Neuronal stem cell (in vitro differentiated cells): ENCODE data around the gene CPNE4.
A peak's percentile ranks its signal among the peaks of the same experiment; 100 is the strongest.

ENCODE experiments used
- DNase-seq: peaks from one replicate; pipeline ENCODE4 v3.0.0-alpha.2; 2013; ENCODE audit warnings: low spot score
- H2AFZ ChIP-seq: one replicate; pipeline ENCODE4 v1.6.1; 2013; ENCODE audit warnings: mild to moderate bottlenecking, low read length, inconsistent platforms
- H2AK5ac ChIP-seq: 2 replicates; pipeline ENCODE4 v1.6.1; 2013; ENCODE audit warnings: low read depth, mild to moderate bottlenecking, inconsistent platforms, low read length, moderate library complexity, mixed read lengths
- H2BK120ac ChIP-seq: 2 replicates; pipeline ENCODE4 v1.6.1; 2013; ENCODE audit warnings: low read depth, mild to moderate bottlenecking, inconsistent platforms, low read length, moderate library complexity, mixed read lengths
- H2BK12ac ChIP-seq: one replicate; pipeline ENCODE4 v1.6.1; 2013; ENCODE audit warnings: low read length, inconsistent platforms
- H2BK15ac ChIP-seq: 2 replicates; pipeline ENCODE4 v1.6.1; 2013; ENCODE audit warnings: mild to moderate bottlenecking, low read length, inconsistent platforms, mixed read lengths
- H2BK5ac ChIP-seq: one replicate; pipeline ENCODE4 v1.6.1; 2013; ENCODE audit warnings: inconsistent platforms, mild to moderate bottlenecking, low read length, moderate library complexity
- H3K14ac ChIP-seq: one replicate; pipeline ENCODE4 v1.6.1; 2013; ENCODE audit warnings: low read length, inconsistent platforms
- H3K18ac ChIP-seq: 2 replicates; pipeline ENCODE4 v1.6.1; 2013; ENCODE audit warnings: low read length, inconsistent platforms
- H3K23ac ChIP-seq: 2 replicates; pipeline ENCODE4 v1.6.1; 2013; ENCODE audit warnings: low read depth, mild to moderate bottlenecking, mixed read lengths, low read length, inconsistent platforms; ENCODE audit not compliant: poor library complexity
- H3K27ac ChIP-seq: replicated peaks from 3 replicates; pipeline ENCODE4 v1.5.1; 2013; ENCODE audit warnings: low read length, inconsistent platforms
- H3K27me3 ChIP-seq, 3 experiments: 2 replicates each; pipeline ENCODE4 v1.6.1; 2013; ENCODE audit warnings: low read length in 3 of 3, mild to moderate bottlenecking in 2 of 3, inconsistent platforms in 1 of 3, low read depth in 1 of 3, mixed read lengths in 1 of 3, moderate library complexity in 1 of 3; ENCODE audit not compliant: control insufficient read depth in 3 of 3, insufficient read depth in 3 of 3
- H3K36me3 ChIP-seq, 2 donors: replicated peaks in 1 of 2; 2 replicates each; pipeline ENCODE4 v1.6.1; 2013; ENCODE audit warnings: low read length in 2 of 2; ENCODE audit not compliant: control insufficient read depth in 2 of 2, insufficient read depth in 2 of 2
- H3K4ac ChIP-seq: 2 replicates; pipeline ENCODE4 v1.6.1; 2013; ENCODE audit warnings: inconsistent platforms, mild to moderate bottlenecking, low read length, moderate library complexity
- H3K4me1 ChIP-seq, 2 donors: 1 replicate in 1 of 2; 2 replicates in 1 of 2; pipeline ENCODE4 v1.6.1; 2013; ENCODE audit warnings: low read length in 2 of 2, low read depth in 1 of 2; ENCODE audit not compliant: control insufficient read depth in 2 of 2, insufficient read depth in 1 of 2
- H3K4me2 ChIP-seq: one replicate; pipeline ENCODE4 v1.6.1; 2013; ENCODE audit warnings: mild to moderate bottlenecking, low read length, inconsistent platforms; ENCODE audit not compliant: insufficient read depth, poor library complexity, severe bottlenecking
- H3K4me3 ChIP-seq, 2 donors: 2 replicates each; pipeline ENCODE4 v1.5.1; 2013; ENCODE audit warnings: low read length in 2 of 2, mild to moderate bottlenecking in 2 of 2, inconsistent platforms in 1 of 2, moderate library complexity in 1 of 2
- H3K79me1 ChIP-seq: one replicate; pipeline ENCODE4 v1.6.1; 2013; ENCODE audit warnings: low read depth, mild to moderate bottlenecking, inconsistent platforms, low read length, moderate library complexity
- H3K9ac ChIP-seq: one replicate; pipeline ENCODE4 v1.6.1; 2013; ENCODE audit warnings: mild to moderate bottlenecking, low read depth, low read length, inconsistent platforms; ENCODE audit not compliant: poor library complexity
- H3K9me3 ChIP-seq, 2 donors: replicated peaks in 1 of 2; 2 replicates each; pipeline versions ENCODE3 to v1.6.1; 2013; ENCODE audit warnings: low read length in 2 of 2, mild to moderate bottlenecking in 2 of 2, inconsistent platforms in 1 of 2, low read depth in 1 of 2, mixed read lengths in 1 of 2, moderate library complexity in 1 of 2; ENCODE audit not compliant: control insufficient read depth in 2 of 2, insufficient read depth in 1 of 2
- H4K8ac ChIP-seq: one replicate; pipeline ENCODE4 v1.6.1; 2013; ENCODE audit warnings: low read depth, mild to moderate bottlenecking, inconsistent platforms, low read length, moderate library complexity
- H4K91ac ChIP-seq: one replicate; pipeline ENCODE4 v1.6.1; 2013; ENCODE audit warnings: low read length, low read depth, mild to moderate bottlenecking, inconsistent platforms; ENCODE audit not compliant: poor library complexity
- WGBS, 2 donors: extraction: QIAGEN DNeasy Blood & Tissue Kit; methylation state at CpG; one replicate each; pipeline ENCODE4 v1.1.7; 2013; ENCODE audit warnings: missing lambda C conversion rate in 2 of 2, mixed read lengths in 1 of 2; ENCODE audit not compliant: insufficient read length in 2 of 2, insufficient replicate concordance in 1 of 2; ENCODE audit errors: extremely low coverage in 2 of 2; 5-methylcytosine and 5-hydroxymethylcytosine counted together

Gene CPNE4

DNA sequence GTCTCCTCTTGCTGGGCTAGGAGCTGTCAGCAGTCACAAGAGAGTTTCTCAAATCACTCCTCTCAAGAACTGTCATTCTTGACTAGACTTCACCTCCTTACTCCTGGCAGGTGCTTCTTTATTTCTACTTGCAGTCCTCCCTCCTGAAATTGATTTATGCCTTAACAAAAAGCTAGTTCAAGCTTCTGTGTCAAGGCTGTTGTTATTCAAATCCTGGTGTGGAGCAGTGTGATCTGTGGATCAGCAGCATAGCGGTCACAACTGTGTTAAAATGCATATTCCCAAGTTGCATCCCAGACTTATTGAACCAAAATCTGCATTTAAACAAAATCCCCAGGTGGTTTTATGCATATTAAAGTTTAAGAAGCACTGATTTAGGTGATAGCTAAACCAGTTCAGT is 411.4 kb downstream of the CPNE4 start:
- Histone ChIP-seq H2BK15ac (no peak overlapping the region), H2BK120ac (no peak overlapping the region), H3K14ac (no peak overlapping the region)

GRCh38 chr3:131622726-131623125 is 412.1 kb downstream of the CPNE4 start:
- Histone ChIP-seq H3K14ac (no peak overlapping the region), H3K9me3 (no peaks in the 10 kb centered on the region), H3K23ac (no peak overlapping the region), H2BK15ac (no peak overlapping the region), H3K9ac (no peak overlapping the region), H4K8ac (no peak overlapping the region), H3K18ac (no peak overlapping the region), H2AK5ac (no peak overlapping the region), H3K4me2 (no peak overlapping the region), H4K91ac (no peak overlapping the region), H2AFZ (no peak overlapping the region), H3K36me3 (no peaks in the 10 kb centered on the region), H3K4me1 (peaks cover 0 to 4% of the 10 kb centered on the region in 2 donors), H3K27me3 (no peaks in the 10 kb centered on the region), H3K79me1 (no peaks in the 10 kb centered on the region), H3K4me3 (no peak overlapping the region), H3K4ac (no peak overlapping the region), H3K27ac (no peak overlapping the region), H2BK120ac (no peak overlapping the region), H2BK12ac (no peak overlapping the region), H2BK5ac (no peak overlapping the region)
- no peak for DNase-seq
- no CpG with 5 or more reads among the region's 5 CpGs for WGBS, 2 donors

More for the DNA sequence above, 411.4 kb downstream of the CPNE4 start:
- H4K91ac ChIP-seq = no peak overlapping the region
- H2AK5ac ChIP-seq = no peak overlapping the region
- no peak for DNase-seq
- no peak overlapping the region for H3K4me2 ChIP-seq
- H4K8ac ChIP-seq = no peak overlapping the region
- H3K9ac ChIP-seq = no peak overlapping the region
- H3K4ac ChIP-seq = no peak overlapping the region
- no peak overlapping the region for H3K18ac ChIP-seq
- peaks cover 0 to 4% of the 10 kb centered on the region in 2 donors for H3K4me1 ChIP-seq
- no peak overlapping the region for H2AFZ ChIP-seq
- no peak overlapping the region for H3K4me3 ChIP-seq
- H3K27ac ChIP-seq = no peak overlapping the region
- H2BK12ac ChIP-seq = no peak overlapping the region
- no peak overlapping the region for H2BK5ac ChIP-seq
- no peaks in the 10 kb centered on the region for H3K36me3 ChIP-seq
- no CpG with 5 or more reads among the region's 1 CpG for WGBS, 2 donors
- no peaks in the 10 kb centered on the region for H3K9me3 ChIP-seq
- no peak overlapping the region for H3K23ac ChIP-seq
- no peaks in the 10 kb centered on the region for H3K79me1 ChIP-seq
- H3K27me3 ChIP-seq = no peaks in the 10 kb centered on the region

DNA sequence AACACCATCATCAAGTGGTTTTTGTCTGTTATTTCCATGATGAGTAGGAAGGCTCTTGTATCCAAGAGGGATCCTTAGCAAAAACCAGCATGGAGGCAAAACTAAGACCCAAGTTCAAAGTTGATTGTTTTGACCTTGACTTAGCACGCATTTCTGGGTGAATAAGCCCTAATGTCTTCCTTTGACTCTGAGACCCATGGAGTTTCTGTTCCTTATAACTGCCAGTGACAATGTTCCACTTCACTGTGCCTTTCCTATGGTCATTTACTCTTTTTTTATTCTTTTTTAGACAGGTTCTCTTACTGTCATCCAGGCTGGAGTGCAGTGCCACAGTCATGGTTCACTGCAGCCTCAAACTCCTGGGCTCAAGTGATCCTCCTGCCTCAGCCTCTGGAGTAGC is 413.8 kb downstream of the CPNE4 start:
- no peak overlapping the region for H2AK5ac ChIP-seq
- H3K36me3 ChIP-seq = no peaks in the 10 kb centered on the region
- H3K4me3 ChIP-seq = no peak overlapping the region
- no peak overlapping the region for H2BK120ac ChIP-seq
- H3K4me2 ChIP-seq = no peak overlapping the region
- H3K27me3 ChIP-seq = no peaks in the 10 kb centered on the region
- no peak overlapping the region for H2BK12ac ChIP-seq
- no peaks in the 10 kb centered on the region for H3K9me3 ChIP-seq
- H2BK15ac ChIP-seq = no peak overlapping the region
- H2BK5ac ChIP-seq = no peak overlapping the region
- H3K18ac ChIP-seq = no peak overlapping the region
- no peak overlapping the region for H3K14ac ChIP-seq
- H3K9ac ChIP-seq = no peak overlapping the region
- H2AFZ ChIP-seq = no peak overlapping the region
- WGBS, 2 donors = no CpG with 5 or more reads among the region's 1 CpG
- no peak overlapping the region for H4K91ac ChIP-seq
- peaks cover 0 to 4% of the 10 kb centered on the region in 2 donors for H3K4me1 ChIP-seq
- no peak for DNase-seq
- H3K27ac ChIP-seq = no peak overlapping the region
- no peaks in the 10 kb centered on the region for H3K79me1 ChIP-seq
- no peak overlapping the region for H3K4ac ChIP-seq
- no peak overlapping the region for H3K23ac ChIP-seq
- H4K8ac ChIP-seq = no peak overlapping the region

- H3K27me3 ChIP-seq = no peaks in the 10 kb centered on the region
- H2BK12ac ChIP-seq = no peak overlapping the region
- H2BK15ac ChIP-seq = no peak overlapping the region
- H3K4me1 ChIP-seq = peaks cover 0 to 4% of the 10 kb centered on the region in 2 donors
- H3K9me3 ChIP-seq = no peaks in the 10 kb centered on the region
- peak; percentile 21 for DNase-seq
- no peak overlapping the region for H3K18ac ChIP-seq
- H2AK5ac ChIP-seq = no peak overlapping the region
- no peaks in the 10 kb centered on the region for H3K36me3 ChIP-seq
- no peak overlapping the region for H2BK5ac ChIP-seq
- no peak overlapping the region for H4K91ac ChIP-seq
- H2BK120ac ChIP-seq = no peak overlapping the region
- no peak overlapping the region for H3K4me2 ChIP-seq
- H3K9ac ChIP-seq = no peak overlapping the region
- no peaks in the 10 kb centered on the region for H3K79me1 ChIP-seq
- no CpG with 5 or more reads among the region's 2 CpGs for WGBS, 2 donors
- H3K14ac ChIP-seq = no peak overlapping the region
- no peak overlapping the region for H3K4me3 ChIP-seq
- no peak overlapping the region for H3K27ac ChIP-seq
- H2AFZ ChIP-seq = peak overlapping the region; percentile 17
- no peak overlapping the region for H4K8ac ChIP-seq
- H3K4ac ChIP-seq = no peak overlapping the region
- H3K23ac ChIP-seq = no peak overlapping the region
Observed at GRCh38 chr3:131619821-131620220, 415.0 kb downstream of the CPNE4 start.
